Inflammatory macrophage treated with lipopolysaccharide for 1 hour (primary cell): ENCODE measurements around the gene ITGA7.

ENCODE experiments used
- DNase-seq, 2 donors: peaks; one replicate each; pipeline ENCODE4 v3.0.0-alpha.2; 2020 to 2022

The ITGA7 gene

DNA sequence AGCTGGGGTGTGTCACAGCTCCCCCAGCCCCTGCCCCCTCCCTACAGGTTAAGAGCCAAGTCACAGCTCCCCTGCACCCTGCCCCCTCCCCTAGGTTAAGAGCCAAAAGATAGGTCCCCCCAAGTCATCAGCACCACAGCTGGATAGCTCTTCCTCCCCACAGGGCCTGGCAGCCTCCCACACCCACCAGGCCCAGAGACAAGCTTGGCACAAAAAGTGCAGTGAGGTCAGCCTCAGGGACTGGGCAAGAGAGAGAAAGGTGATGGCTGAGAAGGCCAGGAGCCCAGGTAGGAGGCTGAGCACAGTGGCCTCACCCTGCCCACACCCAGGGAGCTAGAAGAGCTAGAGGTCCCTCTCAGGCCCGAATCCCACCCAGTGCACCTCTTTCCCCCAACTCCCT is 8.7 kb downstream of the ITGA7 start:
- no peak for DNase-seq

DNA sequence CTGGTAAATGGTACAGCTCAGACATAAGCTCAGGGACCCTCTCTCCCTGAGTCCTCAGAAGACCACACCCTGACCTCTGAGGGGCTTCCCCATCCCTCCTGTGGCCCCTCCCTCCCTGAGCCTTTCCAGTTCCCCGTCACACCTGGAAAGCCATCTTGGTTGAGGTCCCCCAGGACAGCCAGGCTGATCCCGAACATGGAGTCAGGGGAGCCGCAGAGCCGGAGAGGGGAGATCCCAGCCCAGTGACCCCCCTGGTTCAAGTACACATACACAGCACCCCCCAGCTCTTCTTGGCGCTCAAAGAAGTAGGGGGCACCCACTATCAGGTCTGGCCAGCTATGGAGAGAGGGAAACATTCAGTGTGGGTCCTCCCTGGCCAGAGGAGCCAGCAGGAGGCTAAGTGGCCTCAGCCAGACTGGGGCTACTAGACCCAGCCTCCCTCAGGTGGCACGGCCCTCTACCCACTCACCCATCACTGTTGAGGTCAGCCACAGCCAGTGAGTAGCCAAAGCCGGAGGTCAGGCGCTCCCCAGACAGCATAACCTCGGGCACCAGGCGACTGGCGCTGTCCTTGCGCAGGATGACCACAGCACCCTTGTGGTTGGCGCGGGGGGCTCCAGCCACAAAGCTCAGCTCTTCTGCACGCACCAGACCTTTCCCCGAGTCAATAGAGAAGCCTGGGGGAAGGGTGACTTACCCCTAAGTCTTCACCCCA is 9.3 kb downstream of the ITGA7 start:
- DNase-seq: no peak

DNA sequence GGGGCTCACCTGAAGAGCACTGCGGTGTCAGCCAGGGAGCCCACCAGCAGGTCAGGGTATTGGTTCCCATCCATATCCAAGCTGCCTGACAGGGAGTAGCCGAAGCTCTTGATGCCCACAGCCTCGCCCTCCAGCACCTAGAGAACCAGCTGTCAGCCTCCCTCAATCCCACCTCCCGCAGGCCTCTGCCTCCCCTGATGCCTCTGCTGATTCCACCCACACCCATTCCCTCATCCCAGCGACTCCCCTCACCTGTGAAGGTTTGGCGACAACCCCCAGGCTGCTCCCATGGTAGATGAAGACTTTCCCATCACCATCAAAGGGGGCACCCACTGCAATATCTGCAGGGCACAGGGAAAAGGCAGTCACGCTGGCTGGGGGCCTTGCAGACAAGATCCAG is 10.0 kb downstream of the ITGA7 start:
- DNase-seq: no peak

DNA sequence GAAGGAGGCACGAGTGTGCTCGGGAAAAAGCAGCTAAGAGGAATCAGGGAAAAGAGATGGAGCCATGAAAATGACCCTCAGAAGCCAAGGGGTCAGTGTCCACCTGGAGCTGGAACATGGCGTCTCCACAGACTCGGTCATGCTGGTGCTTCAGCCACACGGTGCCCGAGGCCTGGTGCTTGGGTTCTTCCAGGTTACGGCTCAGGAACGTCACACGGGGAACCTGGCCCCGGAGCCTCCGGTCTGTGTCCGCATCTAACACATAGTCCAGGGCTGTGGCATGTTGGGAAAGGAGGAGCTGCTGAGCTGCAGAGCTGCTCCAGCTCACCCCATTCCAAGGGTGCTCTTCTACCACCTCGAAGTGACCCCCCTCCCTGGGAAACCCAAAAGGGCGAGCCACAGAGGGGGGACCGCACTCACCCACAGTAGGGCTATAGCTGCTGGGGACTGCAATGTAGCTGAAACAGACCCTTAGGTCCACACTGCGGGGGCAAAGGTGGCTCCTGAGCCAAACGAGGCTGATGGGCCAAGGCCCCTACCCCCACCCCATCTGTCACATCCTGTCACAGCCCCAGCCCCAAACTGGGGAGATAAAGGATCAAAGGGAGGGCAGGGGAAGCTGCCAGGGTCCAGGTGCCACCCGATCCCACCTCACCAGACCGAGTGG is 10.8 kb downstream of the ITGA7 start:
- DNase-seq: no peak

DNA sequence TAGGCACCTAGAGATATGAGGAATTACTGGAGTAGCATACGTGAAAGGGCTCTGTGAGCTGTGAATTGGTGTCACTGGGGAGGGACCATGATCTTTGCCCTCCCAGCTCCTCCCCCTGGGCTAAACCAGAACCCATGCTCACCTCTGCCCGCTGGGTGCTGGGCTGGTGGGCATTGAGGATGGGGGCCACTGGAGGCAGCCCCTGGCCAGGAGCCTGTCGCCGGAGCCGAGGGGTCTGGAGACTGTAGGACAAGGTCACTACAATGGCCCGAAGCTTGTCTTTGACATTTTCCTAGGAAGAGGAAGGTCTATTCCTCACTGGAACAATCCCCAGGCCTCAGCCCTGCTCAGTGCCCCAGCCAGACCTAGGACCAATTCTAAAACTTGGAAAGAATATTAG is 11.6 kb downstream of the ITGA7 start:
- DNase-seq: no peak

DNA sequence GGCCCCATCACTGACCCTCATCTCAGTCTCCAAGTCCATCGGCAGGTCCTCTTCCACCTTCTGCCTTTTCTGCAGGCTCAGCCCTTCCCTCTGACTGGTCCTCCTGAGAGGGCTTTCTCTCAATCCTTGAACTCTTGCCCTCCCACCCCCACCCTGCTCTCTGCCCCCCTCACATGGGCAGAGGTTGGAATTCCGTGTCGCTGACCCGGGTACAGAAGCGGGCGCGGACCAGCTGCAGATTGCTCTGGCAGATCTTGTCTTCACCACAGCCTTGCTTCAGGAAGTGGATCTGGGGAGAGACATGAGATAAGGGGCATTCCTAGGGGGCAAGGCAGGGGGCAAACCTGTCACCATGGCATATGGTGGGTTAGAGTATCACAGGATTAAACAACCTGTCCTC is 12.4 kb downstream of the ITGA7 start:
- DNase-seq: no peak

DNA sequence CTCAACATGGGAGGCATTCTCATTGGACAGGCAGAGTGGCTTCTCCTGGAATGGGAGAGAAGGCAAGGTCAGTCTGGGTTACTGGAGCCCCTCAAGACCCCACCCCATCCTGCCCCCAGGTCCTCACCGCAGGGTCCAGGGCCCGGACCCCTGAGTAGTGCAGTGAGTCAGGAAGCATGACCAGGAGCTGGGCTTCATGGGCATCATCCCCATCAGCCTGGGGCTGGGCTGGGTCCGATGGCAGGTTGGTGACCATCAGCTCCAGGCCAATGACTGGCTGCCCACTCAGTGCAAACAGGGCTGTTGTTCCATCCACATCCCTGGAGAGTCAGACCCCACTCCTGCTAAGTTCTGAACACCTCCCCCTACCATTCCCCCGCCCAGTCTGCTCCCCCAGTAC is 13.1 kb downstream of the ITGA7 start:
- DNase-seq: no peak

DNA sequence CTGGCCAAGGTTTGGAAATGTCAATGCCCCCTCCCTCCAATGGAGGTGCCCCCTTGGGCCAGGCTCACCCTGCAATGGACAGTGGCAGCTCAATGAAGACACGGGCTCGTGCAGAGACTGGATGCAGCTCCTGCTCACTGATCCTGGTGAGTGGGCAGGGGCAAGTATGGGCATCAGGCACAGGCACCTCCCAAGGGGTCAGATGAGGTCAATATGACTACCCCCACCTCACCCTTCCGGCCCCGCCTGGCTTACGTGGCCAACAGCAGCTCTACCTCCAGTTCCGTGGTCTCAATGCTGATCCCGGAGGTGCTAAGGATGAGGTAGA is 13.6 kb downstream of the ITGA7 start:
- no peak for DNase-seq

DNA sequence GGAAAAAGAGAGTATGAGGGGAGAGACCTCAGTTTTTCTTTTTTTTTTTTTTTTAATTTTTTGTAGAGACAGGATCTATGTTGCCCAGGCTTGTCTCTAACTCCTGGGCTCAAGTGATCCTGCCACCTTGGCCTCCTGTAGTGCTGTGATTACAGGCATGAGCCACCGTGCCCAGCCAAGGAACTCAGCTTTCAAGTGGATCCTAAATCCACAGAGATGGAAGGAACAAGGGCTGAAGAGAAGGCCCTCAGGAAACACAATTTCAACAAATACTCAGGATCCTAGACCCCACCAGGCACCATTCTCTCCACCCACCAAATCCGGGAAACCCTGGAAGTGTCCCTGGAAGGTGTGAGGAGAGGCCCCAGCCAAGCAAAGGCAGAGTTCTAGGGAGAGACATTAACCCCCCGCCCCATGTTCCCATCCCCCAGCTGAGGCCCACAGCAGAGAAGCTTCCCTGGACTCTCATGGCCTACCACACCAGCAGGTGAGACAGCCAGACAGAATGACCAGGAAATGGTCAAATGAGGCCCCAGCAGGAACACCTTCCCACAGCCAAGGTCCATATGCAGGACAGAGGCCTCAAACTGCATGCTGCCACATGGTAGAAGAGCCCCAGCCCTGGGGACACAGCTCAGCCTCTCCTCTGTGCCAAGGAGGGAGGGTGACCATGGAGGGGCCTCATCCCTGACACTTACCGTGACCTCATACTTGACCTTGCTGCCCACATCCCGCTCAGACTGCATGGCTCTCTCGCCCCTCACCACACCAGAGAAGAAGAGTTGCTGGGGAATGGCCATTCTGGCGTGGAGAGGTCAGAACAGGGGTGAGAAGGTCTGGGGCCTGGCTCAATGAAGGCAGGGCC is 14.1 kb downstream of the ITGA7 start:
- DNase-seq: no peak

DNA sequence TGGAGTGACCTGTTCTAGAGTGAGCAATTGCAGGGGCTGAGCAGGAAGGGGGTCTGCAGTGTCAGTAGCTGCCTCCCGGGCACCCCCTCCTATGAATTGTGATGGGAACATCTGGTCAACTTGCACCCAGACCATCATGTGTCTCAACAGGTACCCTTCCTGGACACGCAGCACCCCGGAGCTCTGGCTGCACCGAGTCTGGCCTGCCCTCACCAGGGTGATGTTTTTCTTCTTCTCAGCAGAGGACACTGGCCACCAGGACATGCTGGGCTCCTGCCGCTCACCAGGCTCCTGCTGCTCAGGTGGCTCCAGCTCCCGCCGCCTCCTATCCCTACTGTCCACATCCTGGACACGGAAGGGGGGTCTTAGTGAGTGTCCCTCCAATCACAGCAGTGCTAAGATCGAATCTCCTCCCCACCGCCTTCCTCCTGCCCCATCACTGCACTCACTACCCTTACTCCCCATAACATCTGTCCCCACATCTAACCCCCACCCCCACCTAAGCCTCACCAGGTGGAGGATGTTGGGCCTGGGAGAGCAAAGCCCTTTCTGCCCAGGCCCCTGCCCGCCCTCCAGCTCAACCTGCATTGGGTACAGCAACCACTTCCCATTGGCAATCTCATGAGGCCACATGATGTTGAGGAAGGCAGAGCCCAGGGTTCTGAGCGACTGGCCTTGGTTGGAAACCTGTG is 14.9 kb downstream of the ITGA7 start:
- no peak for DNase-seq

DNA sequence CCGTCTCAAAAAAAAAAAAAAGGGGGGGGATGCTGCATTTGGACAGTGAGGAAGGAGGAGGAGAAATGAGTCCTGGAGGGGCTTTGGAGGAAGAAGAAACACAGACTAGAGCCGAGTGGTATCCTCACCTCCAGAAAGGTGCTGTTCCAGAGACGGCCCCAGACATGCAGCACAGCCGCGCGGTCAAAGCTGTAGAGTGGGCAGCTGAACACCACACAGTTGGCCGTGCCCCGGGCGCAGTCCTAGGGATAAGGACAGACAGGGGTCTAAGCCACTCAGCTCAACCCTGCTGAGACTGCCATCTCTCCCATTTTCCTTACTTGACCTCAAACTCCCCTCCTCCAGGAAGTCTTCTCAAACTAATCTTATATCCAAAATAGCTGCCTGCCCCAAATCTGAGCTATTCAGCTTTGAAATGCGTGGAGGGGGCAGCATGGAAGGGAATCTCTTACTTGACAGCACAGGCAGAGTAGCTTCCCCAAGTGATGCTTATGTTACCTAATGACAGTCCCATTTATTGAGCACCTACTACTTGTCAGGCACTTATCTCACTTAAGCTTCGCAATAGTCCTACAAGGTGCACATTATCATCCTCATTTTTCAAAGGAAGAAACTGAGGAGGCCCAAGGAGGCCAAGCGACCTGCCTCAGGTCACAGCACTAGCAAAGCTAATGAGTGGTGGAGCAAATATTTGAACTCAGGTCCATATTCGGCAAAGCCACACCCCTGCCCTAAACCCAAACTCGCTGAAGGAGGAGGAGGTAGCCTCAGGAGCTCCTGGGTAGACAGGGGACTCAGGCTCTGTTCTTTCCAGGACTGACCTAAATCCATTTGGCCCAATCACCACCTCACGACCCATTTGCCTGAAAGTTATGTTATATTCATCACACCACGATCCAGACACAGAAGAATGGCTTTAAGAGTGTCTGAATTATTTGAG is 18.7 kb downstream of the ITGA7 start:
- no peak for DNase-seq

DNA sequence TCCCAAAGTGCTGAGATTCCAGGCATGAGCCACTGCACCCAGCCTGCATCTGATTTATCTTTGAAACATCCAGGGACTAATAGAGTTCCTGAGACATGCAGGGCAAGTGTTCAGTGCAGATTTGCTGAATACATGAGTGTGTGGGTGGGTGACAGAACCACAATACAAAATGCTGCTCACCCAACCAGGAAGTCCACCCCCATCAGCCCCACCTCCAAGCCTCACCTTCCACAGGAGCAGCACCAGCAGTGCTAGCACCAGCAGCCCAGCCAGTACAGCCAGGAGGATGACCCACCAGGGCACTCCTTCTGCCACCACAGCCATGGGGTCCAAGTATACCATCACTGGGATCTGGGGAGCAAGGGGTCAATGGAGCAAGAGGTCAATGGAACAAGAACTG is 20.0 kb downstream of the ITGA7 start:
- no peak for DNase-seq

DNA sequence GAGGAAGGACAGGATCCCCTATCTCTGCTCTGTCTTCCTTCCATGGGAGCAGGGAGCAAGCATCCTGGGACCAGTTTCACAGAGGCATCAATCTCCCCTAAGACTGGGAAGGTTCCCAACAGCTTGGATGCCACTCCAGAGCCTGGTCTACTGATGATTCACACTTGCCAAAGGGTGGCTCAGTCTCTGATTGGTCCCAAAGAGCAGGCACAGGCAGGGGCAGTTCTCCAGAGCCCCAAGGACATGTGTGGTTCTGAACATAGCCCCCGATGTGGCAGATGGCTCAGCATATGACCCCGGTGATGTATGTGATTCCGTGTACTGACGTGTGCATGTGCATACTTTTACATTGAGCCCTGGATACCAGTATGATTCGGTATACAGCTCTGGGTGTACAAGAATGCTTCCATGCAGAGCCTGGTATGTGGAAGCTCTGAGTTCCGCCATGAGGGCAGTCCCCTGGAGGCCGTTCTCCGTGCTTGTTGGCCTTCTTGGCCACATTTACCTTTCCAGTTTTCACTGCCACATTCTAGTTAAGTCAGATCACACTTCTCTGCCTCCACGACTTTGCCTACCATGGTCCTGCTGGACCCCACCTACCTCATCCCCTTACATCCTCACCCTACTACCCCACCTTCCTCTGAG is 21.2 kb downstream of the ITGA7 start:
- DNase-seq: no peak

DNA sequence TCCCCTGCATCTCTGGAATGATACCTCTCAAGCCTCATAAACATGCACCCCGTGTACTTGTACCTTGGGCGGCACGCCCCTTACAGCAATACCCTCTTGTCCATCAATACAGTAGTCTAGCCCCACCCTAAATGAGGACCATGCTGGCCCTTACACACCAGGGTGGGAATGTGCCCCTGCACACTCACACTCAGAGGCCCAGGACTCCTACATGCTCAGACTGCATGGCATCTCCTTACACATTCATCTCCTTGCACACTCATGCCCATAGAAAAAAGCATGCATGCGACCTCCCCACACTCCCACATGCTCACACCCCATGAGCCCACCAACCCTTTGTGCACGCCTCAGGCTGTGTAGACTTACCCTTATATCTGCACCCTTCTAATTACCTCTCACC is 22.0 kb downstream of the ITGA7 start:
- DNase-seq: no peak

DNA sequence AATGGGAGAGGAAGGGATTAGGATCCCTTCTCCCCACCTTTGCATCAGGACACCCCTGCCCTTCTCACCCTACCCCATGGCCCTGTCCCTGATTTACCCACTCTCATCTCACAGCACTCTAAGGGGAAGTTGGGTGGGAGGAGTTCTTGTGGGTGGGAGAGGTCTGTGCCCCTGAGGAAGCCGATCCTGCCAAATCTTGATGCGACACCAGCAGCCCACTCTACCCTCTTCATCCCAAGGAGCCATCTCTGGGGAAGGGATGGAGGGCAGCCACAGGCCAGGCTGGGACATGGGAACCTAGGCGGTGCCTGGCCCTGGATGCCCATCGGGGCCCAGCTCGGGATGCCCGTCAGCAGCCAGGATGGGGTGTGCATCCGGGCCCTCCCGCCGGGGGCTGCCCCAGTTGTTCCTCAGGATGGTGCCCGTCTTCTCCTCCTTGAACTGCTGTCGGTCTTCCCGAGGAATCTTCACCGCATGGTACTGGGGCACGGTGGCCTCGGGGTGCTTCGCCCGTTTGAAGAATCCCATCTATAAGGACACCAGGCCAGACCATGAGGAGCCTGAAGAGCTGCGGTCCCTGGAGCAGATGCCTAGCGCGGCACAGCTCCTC is 22.8 kb downstream of the ITGA7 start:
- DNase-seq: no peak

DNA sequence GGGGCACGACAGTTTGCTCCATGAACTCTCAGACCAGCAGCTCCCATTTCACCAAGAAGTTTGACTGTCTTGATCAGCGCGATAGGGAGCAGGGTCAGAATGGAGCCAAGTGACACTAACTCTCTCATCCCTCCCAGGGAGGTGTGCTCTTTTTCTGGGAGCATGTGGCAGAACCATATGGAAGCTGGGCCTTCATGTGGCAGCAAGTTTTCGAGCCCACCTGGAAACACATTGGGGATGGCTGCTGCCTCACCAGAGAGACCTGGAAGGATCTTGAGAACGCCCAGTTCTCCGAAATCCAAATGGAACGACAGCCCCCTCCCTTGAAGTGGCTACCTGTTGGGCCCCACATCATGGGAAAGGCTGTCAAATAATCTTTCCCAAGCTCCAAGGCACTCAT is 24.0 kb downstream of the ITGA7 start:
- no peak for DNase-seq

DNA sequence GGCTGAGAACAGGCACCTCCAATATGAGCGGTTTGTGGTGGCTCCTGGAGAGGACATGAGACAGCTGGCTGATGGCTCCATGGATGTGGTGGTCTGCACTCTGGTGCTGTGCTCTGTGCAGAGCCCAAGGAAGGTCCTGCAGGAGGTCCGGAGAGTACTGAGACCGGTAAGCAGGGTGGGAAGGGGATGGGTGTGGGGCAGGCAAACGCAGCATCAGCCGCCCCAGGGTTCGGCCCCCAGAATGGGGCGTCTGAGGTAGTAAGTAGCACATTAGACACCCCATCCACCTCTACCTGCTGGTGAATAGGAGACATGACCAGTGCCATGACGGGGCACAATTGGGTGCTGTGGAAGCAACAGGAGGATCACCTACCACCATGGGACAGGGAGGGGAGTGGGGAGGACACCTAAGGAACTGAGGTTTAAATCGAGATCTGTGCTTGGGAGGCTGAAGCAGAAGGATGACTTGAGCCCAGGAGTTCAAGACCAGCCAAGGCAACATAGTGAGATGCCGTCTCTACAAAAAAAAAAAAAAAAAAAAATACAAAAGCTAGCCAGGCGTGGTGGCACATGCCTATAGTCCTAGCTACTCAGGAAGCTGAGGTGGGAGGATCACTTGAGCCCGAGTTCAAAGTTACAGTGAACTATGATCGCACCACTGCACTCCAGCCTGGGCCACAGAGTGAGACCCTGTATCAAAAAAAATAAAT is 25.5 kb downstream of the ITGA7 start:
- no peak for DNase-seq

DNA sequence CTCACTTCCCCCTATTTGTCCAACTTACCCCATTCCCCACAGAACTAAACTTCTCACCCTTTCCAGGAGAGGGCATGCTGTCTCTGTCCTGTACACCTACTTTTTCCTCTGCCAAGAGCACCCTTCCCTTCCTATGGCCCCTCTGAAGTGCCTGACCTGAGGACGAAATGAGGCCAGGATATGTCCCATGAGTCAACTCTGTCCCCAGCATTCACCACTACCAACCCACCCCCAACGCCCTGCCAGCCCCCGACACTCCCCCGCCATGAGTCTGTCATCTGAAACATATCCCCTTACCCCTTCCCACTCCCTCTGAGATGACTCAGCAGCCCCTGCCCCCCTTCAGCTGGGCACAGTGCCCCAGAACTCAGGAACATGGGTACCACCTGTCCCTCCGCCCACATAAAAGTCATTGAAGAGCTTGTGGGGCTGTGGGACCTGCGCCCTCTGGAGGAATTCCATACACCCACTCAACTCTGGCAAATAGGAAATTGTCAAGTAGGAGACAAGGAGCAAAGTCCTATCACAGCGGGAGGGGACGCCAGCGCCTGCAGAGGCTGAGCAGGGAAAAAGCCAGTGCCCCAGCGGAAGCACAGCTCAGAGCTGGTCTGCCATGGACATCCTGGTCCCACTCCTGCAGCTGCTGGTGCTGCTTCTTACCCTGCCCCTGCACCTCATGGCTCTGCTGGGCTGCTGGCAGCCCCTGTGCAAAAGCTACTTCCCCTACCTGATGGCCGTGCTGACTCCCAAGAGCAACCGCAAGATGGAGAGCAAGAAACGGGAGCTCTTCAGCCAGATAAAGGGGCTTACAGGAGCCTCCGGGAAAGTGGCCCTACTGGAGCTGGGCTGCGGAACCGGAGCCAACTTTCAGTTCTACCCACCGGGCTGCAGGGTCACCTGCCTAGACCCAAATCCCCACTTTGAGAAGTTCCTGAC is 26.3 kb downstream of the ITGA7 start:
- DNase-seq: peak; percentile 23 to 47

DNA sequence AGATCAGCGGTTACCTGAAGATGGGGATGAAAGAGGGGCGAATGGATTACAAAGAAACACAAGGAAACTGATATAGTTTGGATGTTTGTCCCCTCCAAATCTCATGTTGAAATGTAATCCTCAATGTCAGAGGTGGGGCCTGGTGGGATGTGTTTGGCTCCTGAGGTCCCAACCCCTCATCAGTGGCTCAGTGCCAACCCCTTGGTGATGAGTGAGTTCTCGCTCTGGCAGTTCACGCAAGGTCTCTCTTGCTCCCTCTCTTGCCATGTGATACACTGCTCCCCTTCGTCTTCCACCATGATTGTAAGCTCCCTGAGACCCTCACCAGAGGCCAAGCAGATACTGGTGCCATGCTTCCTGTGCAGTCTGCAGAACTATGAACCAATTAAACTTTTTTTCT is 28.0 kb downstream of the ITGA7 start:
- no peak for DNase-seq
